GM19193 (cell line): ENCODE results near the gene ELMO2.

Source experiments
- POLR2A ChIP-seq: IDR thresholded peaks from 4 replicates; pipeline ENCODE4 v1.6.1; 2011; ENCODE audit not compliant: insufficient read depth, insufficient read length; ENCODE audit errors: extremely low read depth

ELMO2 gene

GRCh38 chr20:46351357-46352058 is 54.9 kb downstream of the ELMO2 start:
- TF ChIP-seq POLR2A: peak; percentile 1

GRCh38 chr20:46350986-46351267 is 55.5 kb downstream of the ELMO2 start:
- no peak for TF ChIP-seq POLR2A

GRCh38 chr20:46350201-46350985 is 56.0 kb downstream of the ELMO2 start:
- peak; percentile 38 for TF ChIP-seq POLR2A

GRCh38 chr20:46349742-46350056 is 56.7 kb downstream of the ELMO2 start:
- no peak for TF ChIP-seq POLR2A

GRCh38 chr20:46349035-46349741 is 57.2 kb downstream of the ELMO2 start:
- TF ChIP-seq POLR2A: no peak

GRCh38 chr20:46347841-46348803 is 58.3 kb downstream of the ELMO2 start:
- TF ChIP-seq POLR2A: no peak

GRCh38 chr20:46346770-46347169 is 59.6 kb downstream of the ELMO2 start:
- no peak for TF ChIP-seq POLR2A

GRCh38 chr20:46344488-46345162 is 61.8 kb downstream of the ELMO2 start:
- TF ChIP-seq POLR2A: no peak

- no peak for TF ChIP-seq POLR2A
Measured at GRCh38 chr20:46343975-46344357, 62.4 kb downstream of the ELMO2 start.

- no peak for TF ChIP-seq POLR2A
Measured at GRCh38 chr20:46343348-46343974, 63.0 kb downstream of the ELMO2 start.

GRCh38 chr20:46342451-46343347 is 63.7 kb downstream of the ELMO2 start:
- TF ChIP-seq POLR2A: no peak

- no peak for TF ChIP-seq POLR2A
Measured at GRCh38 chr20:46342010-46342378, 64.4 kb downstream of the ELMO2 start.
